NCI-H146 treated with DMSO at 0.1 percent for 48 hours (cell line): ENCODE results near the gene ALX3.

Experiments used
- DNase-seq: peaks from one replicate; lab custom pipeline; 2025; ENCODE audit not compliant: unreplicated experiment; lab: John Stamatoyannopoulos, UW

Gene ALX3

GRCh38 chr1:110067479-110067892 is 3.0 kb downstream of the ALX3 start:
- DNase-seq, result no peak

GRCh38 chr1:110065841-110066240 is 4.6 kb downstream of the ALX3 start:
- no peak for DNase-seq

GRCh38 chr1:110064576-110065337 is 5.7 kb downstream of the ALX3 start:
- DNase-seq, result no peak

GRCh38 chr1:110063781-110064180 is 6.7 kb downstream of the ALX3 start:
- no peak for DNase-seq

- no peak for DNase-seq
Observed at GRCh38 chr1:110062612-110063011, 7.9 kb downstream of the ALX3 start.

- DNase-seq, result no peak
Observed at GRCh38 chr1:110061341-110061740, 9.1 kb downstream of the ALX3 start.

GRCh38 chr1:110060662-110061060 is 9.8 kb downstream of the ALX3 start:
- DNase-seq, result no peak

GRCh38 chr1:110060034-110060661 is 10.3 kb downstream of the ALX3 start:
- DNase-seq, result peak; percentile 7

- no peak for DNase-seq
Observed at GRCh38 chr1:110059133-110059863, 11.2 kb downstream of the ALX3 start.

GRCh38 chr1:110058591-110058990 is 11.9 kb downstream of the ALX3 start:
- no peak for DNase-seq

- no peak for DNase-seq
Observed at GRCh38 chr1:110057963-110058518, 12.4 kb downstream of the ALX3 start.

- no peak for DNase-seq
Observed at GRCh38 chr1:110056776-110057175, 13.7 kb downstream of the ALX3 start.

- DNase-seq, result no peak
Observed at GRCh38 chr1:110056285-110056683, 14.2 kb downstream of the ALX3 start.

- DNase-seq, result no peak
Observed at GRCh38 chr1:110055493-110056284, 14.8 kb downstream of the ALX3 start.

GRCh38 chr1:110053552-110054428 is 16.7 kb downstream of the ALX3 start:
- peak; percentile 10 for DNase-seq

- no peak for DNase-seq
Observed at GRCh38 chr1:110051262-110051648, 19.2 kb downstream of the ALX3 start.

GRCh38 chr1:110050602-110051261 is 19.7 kb downstream of the ALX3 start:
- DNase-seq, result no peak

- DNase-seq, result no peak
Observed at GRCh38 chr1:110049801-110050601, 20.5 kb downstream of the ALX3 start.
